RWPE1 (cell line): ENCODE measurements around the gene RNF220.
A peak's percentile ranks its signal among the peaks of the same experiment; 100 is the strongest.

Source experiments
- CTCF ChIA-PET: fragments of 350-600 bp; sonication (Branson Sonifier 250); formaldehyde crosslinking; extraction: SDS; loops from one replicate; lab custom pipeline; 2021; lab: Yijun Ruan, JAX
- POLR2A ChIA-PET: fragments of 400-600 bp; formaldehyde crosslinking; extraction: SDS; loops from one replicate; lab custom pipeline; 2020; ENCODE audit warnings: antibody characterized with exemption; ENCODE audit not compliant: low non-redundant PET; lab: Yijun Ruan, JAX
- DNase-seq: peaks from one replicate; pipeline ENCODE4 v3.0.0; 2012; ENCODE audit warnings: low spot score
- H3K27ac ChIP-seq: fragments of 450-650 bp; 2 replicates; pipeline ENCODE4 v1.5.1; 2017
- TF ChIP-seq, protein P1 (sequence below): fragments of 450-650 bp; conservative IDR thresholded peaks from 2 replicates; pipeline ENCODE4 v1.5.1; 2017; ENCODE audit warnings: low read depth, mild to moderate bottlenecking

The RNF220 gene

GRCh38 chr1:44631647-44632539, 226.8 kb downstream of the RNF220 start:
- peak; percentile 92 for DNase-seq
- ChIA-PET POLR2A (interaction anchor here (0.5 to 1.2 kb wide), 4 partner anchors 10 to 97 kb away, joined by 3 to 9 read pairs (median 6); no protein-coding TSS in a partner anchor), CTCF (interaction anchor here (0.9 to 2.7 kb wide), 2 partner anchors 15 to 21 kb away, joined by 3 to 13 read pairs; no protein-coding TSS in a partner anchor)
- peak overlapping the region; percentile 97 for H3K27ac ChIP-seq
- TF ChIP-seq, protein P1, sequence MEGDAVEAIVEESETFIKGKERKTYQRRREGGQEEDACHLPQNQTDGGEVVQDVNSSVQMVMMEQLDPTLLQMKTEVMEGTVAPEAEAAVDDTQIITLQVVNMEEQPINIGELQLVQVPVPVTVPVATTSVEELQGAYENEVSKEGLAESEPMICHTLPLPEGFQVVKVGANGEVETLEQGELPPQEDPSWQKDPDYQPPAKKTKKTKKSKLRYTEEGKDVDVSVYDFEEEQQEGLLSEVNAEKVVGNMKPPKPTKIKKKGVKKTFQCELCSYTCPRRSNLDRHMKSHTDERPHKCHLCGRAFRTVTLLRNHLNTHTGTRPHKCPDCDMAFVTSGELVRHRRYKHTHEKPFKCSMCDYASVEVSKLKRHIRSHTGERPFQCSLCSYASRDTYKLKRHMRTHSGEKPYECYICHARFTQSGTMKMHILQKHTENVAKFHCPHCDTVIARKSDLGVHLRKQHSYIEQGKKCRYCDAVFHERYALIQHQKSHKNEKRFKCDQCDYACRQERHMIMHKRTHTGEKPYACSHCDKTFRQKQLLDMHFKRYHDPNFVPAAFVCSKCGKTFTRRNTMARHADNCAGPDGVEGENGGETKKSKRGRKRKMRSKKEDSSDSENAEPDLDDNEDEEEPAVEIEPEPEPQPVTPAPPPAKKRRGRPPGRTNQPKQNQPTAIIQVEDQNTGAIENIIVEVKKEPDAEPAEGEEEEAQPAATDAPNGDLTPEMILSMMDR, result no peak

DNA sequence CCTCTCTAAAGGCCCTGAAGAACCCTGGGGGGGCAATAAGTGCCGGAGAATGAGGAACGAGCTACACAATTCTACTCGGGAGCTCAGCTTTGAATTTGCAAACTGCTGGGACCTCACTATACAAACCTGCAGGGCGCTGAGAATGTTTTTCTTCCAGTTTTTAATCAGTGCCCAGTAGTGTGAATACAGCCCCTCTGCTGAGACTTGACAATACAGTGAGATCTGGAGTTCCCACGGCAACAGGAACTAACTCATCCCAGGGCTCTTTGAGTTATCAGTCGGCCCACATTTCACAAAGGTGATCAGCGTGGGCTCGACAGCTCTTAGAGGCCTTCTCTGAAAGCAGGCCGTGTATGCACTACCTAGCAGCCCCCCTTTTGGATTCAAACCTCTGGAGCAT, 227.5 kb downstream of the RNF220 start:
- ChIA-PET POLR2A (interaction anchor here (1.0 kb wide), 1 partner anchor 9 kb away, joined by 9 read pairs; no protein-coding TSS in a partner anchor), CTCF (interaction anchor here (0.6 to 2.7 kb wide), 3 partner anchors 15 to 302 kb away, joined by 3 to 13 read pairs (median 5); no protein-coding TSS in a partner anchor)
- DNase-seq, result no peak
- H3K27ac ChIP-seq, result peak overlapping the region; percentile 97
- TF ChIP-seq, protein P1, result no peak

DNA sequence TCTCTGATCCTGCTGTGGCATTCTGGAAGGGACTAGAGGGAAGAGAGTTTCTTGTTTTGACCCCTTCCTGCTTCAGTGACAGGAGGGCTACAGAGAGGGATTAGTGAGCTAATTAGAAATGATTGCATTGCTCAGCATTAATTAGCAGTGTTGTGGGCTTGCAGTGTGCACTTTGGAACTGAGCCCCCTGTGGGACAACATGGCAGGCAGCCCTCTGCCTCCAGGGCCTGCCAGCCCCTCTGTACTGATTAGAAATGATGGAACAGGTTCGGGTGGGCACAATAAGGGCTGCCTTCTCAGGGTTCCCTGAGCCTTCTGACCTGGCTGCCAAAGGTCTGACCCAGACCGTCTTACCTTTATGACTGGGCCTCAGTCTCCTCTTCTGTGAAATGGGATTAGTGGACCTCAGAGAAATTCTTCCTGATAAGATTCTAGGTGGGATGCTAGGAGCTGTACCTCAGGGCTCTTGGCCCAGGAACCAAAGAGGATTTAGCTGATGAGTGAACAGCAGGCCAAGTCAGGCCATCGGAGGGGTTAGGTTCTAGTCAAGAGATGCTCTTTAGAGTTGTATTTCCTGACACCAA, 229.6 kb downstream of the RNF220 start:
- no peak for DNase-seq
- ChIA-PET POLR2A (no interaction called here), CTCF (interaction anchor here (0.5 to 2.7 kb wide), 4 partner anchors 13 to 416 kb away, joined by 3 to 13 read pairs (median 4); no protein-coding TSS in a partner anchor)
- TF ChIP-seq, protein P1, result no peak
- H3K27ac ChIP-seq, result peak overlapping the region; percentile 21; the same call in 1 of the 2 replicates

- ChIA-PET CTCF (interaction anchor here (0.5 to 0.6 kb wide), 3 partner anchors 12 to 417 kb away, joined by 3 to 4 read pairs (median 3); no protein-coding TSS in a partner anchor), POLR2A (no interaction called here)
- peak overlapping the region; percentile 91 for H3K27ac ChIP-seq
- TF ChIP-seq, protein P1, result no peak
- no peak for DNase-seq
Measured at GRCh38 chr1:44635439-44635838, 230.4 kb downstream of the RNF220 start.

DNA sequence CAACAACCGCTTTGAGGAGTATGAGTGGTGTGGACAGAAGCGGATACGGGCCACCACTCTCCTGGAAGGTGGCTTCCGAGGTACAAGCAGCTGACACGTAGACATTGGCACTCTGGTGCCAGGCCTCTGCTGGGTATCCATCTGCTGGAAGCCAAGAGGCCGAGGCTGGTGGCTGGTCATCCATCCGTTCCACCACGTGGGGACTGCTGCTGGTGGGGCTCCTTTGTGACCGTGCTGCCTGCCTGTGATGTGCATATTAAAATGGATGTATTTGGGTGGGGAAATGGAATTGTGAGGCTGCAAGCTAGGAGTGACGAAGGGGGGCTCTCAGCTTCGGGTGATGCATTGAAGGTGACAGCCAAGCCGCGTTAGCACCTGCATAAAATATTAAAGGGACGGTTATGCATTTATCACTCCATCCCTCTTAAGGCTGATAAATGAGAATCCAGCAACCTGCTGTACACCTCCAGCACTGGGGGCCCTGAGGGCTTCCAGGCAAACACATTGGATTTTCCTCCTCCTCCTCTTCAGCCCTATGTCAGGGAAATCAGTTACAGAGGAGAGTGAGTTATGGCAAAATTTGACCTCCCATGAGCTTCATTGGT, 231.1 kb downstream of the RNF220 start:
- CTCF ChIA-PET, result interaction anchor here (0.5 kb wide), 1 partner anchor 772 kb away, joined by 3 read pairs; no protein-coding TSS in a partner anchor
- POLR2A ChIA-PET, result no interaction called here

More for the DNA sequence above, 231.1 kb downstream of the RNF220 start:
- no peak for DNase-seq
- H3K27ac ChIP-seq, result peak overlapping the region; percentile 91
- TF ChIP-seq, protein P1, result no peak
